LoVo (cell line): ENCODE measurements around the gene NINJ2.

ENCODE experiments used
- DNase-seq: peaks from one replicate; pipeline ENCODE4 v3.0.0-alpha.2; 2016; ENCODE audit warnings: low spot score

NINJ2 gene

GRCh38 chr12:673849-674248, 10.6 kb upstream of the NINJ2 start:
- no peak for DNase-seq

- DNase-seq = no peak
Measured at GRCh38 chr12:669576-669945, 6.3 kb upstream of the NINJ2 start.

- no peak for DNase-seq
Measured at GRCh38 chr12:668090-668481, 4.8 kb upstream of the NINJ2 start.

- peak; percentile 72 for DNase-seq
Measured at GRCh38 chr12:666766-667308, 3.6 kb upstream of the NINJ2 start.

GRCh38 chr12:666066-666465, 2.8 kb upstream of the NINJ2 start:
- DNase-seq = no peak

- no peak for DNase-seq
Measured at GRCh38 chr12:664779-665092, 1.5 kb upstream of the NINJ2 start.

- DNase-seq = no peak
Measured at GRCh38 chr12:664075-664778, 982 bp upstream of the NINJ2 start.

DNA sequence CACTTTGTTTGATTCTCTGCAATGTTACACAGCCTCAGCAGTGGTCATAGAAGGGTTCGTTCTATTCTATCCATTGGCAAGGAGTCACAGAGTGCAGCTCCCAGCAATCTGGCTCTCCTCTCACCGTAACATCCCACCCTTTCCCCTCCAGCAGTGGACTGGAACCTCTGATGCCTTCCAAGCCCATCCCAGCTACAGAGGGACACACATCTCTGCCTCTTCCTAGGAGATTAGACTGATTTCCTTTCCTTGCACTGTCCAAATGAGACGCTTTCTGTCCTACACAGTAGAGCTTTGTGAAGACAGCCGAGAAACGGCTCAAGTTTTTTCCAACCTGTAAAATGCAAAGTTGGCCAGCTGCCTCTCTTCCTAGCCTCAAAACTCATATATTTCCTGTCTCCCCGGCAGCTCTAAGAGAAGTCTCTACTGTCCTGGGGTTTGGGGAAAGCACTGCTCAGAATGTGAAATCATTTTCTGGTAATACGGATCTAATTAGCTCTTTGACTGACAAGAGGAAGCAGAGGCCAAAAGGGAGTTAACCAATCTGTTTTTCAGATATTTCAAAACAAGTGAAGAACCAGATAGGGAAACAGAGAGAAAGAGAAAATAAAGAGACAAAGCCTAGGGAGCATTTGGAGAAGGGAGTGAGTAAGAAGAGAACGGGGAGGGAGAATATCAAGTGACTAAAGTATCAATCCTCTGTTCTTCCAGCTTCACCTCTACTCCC, 516 bp downstream of the NINJ2 start:
- DNase-seq = no peak

- no peak for DNase-seq
Measured at GRCh38 chr12:661720-662486, 1.3 kb downstream of the NINJ2 start.

DNA sequence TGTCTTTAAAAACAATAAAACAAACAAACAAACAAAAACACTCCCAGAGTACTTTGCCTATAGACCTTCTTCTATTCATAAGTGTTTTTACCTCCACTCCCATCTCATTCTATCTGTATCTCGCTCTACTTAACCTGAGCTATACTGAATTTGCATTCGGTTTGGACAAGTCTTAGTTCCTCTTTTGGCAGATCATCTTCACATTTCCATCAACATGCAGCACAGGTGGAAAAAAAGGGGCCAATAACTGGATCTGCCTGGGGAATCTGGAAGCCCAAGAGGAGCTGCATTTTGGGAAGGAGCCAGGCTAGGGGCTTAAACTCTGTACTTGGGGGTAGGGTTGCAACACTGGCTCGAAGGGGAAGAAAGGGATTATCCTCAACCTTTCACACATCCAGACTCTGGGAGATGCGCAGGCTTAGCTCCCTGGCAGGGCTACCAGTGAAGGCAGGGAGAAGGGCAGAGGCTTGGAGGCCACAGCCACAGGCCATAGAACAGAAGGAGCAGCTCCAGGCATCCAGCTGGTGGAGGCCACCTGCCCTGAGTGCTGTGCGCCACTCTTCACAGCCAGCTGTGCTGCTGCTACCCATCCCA, 4.1 kb downstream of the NINJ2 start:
- DNase-seq = no peak

- no peak for DNase-seq
Measured at GRCh38 chr12:650983-651382, 12.3 kb downstream of the NINJ2 start.

DNA sequence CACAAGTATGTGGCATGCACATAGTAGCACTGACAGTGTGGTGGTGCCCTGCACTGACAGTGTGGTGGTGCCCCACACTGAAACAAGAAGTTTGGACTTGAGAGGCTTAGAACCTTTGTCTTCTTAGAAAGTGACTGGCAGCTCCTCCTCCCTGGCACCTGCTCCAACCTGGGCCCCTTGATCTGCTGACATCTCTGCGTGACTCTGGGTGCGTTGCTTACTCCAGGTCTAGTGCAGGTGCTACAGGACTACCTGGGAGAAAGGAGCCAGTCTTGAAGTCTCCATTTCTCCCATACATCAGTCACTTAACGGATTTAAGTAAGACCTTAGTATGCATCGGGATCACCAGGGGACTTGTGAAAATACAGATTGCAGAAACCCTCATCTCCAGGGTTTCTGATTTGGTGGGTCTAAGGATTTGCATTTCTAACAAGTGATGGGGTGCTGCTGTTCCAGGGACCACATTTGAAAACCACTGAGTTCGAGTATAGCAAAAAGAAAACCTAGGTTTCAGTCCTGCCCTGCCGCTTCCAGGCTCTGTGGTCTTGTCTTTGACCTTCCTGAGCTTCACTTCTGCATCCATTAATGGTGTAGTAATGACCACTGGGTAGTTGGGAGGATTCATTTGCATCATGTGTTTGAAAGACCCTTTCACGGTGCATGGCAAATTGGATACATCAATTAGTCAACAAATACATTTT, 15.7 kb downstream of the NINJ2 start:
- DNase-seq = no peak

GRCh38 chr12:646442-647384, 16.5 kb downstream of the NINJ2 start:
- DNase-seq = no peak

- no peak for DNase-seq
Measured at GRCh38 chr12:645563-646071, 17.6 kb downstream of the NINJ2 start.

GRCh38 chr12:644818-645552, 18.3 kb downstream of the NINJ2 start:
- no peak for DNase-seq

DNA sequence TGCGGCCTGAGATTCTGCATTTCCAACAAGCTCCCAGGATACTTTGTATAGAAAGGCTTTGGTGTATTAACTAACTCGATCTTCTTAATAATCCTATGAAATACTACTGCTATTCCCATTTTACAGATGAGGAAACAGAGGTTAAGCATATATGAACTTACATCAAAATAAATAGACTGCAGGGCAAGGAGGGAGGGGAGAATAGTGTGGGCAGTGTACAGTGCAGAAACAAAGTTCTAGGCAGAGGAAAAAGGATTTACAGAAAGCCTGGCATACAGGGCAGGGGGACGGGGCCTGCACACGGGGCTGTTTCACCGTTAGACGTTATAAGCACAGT, 19.0 kb downstream of the NINJ2 start:
- no peak for DNase-seq

DNA sequence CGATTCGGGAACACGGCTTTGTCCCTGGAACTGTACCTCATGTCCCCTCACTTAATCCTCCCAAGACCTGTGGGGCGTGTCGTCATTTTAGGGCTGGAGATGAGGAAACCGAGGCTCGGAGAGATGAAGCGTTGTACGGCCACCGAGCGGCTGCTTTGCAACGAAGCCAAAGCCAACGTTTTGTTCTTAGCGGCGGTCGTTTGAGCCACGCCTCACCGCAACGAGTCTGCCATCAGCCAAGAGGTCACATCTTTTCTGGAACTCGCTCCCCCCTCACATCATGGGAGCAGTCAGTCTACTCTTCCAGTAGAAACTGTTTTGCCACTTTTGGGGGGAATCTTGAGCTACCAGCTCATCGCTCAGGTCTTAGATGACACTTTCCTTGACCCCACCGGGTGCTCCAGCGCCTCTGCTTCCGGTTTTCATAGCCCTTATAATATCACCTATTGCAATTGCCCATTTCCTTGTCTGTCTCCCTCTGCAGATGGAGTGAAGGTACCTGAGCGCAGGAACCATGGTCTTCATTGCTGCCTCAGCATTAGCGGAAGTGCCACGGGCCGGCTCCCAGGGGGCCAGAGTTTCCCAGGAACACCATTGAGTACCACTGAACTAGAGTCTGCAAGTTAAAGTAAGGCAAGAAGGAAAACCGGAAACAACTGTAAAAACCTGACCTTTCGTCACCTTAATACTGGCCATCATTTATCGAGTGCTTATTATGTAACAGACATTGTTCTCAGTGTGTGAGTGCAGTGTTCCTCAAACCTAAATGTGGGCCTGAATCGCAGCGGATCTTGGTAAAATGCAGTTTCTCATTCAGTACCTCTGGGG, 19.6 kb downstream of the NINJ2 start:
- DNase-seq = peak; percentile 51

GRCh38 chr12:642633-643474, 20.4 kb downstream of the NINJ2 start:
- peak; percentile 87 for DNase-seq
